ENCODE results near the gene GRAMD4. TPM values are rescaled to one million over a fixed set of nuclear protein-coding genes. Genes with fewer than 3 reads are reported as not detected.

Gene GRAMD4
- total RNA-seq, 1 donor from 2014 or later, result 36.8 TPM

GRCh38 chr22:46654426-46654825, 34.2 kb downstream of the GRAMD4 start:
- H3K4me3 ChIP-seq (ENCODE audit: low read depth, low read length), result no peak overlapping the region
- TF ChIP-seq CTCF (conservative IDR thresholded peaks at IDR 0.05; ENCODE audit: low read depth, low read length), result no peak
- no peak for DNase-seq (ENCODE audit: low read depth)

- no peak for TF ChIP-seq CTCF (conservative IDR thresholded peaks at IDR 0.05; ENCODE audit: low read depth, low read length)
- no peak for DNase-seq (ENCODE audit: low read depth)
- H3K4me3 ChIP-seq (ENCODE audit: low read depth, low read length), result no peak overlapping the region
Observed at GRCh38 chr22:46654927-46655595, 34.9 kb downstream of the GRAMD4 start.

GRCh38 chr22:46655861-46656608, 35.8 kb downstream of the GRAMD4 start:
- no peak for TF ChIP-seq CTCF (conservative IDR thresholded peaks at IDR 0.05; ENCODE audit: low read depth, low read length)
- no peak overlapping the region for H3K4me3 ChIP-seq (ENCODE audit: low read depth, low read length)
- no peak for DNase-seq (ENCODE audit: low read depth)

- TF ChIP-seq CTCF (conservative IDR thresholded peaks at IDR 0.05; ENCODE audit: low read depth, low read length), result no peak
- DNase-seq (ENCODE audit: low read depth), result no peak
- no peak overlapping the region for H3K4me3 ChIP-seq (ENCODE audit: low read depth, low read length)
Observed at GRCh38 chr22:46656856-46657654, 36.9 kb downstream of the GRAMD4 start.

- H3K4me3 ChIP-seq (ENCODE audit: low read depth, low read length), result no peak overlapping the region
- no peak for TF ChIP-seq CTCF (conservative IDR thresholded peaks at IDR 0.05; ENCODE audit: low read depth, low read length)
- no peak for DNase-seq (ENCODE audit: low read depth)
Observed at GRCh38 chr22:46657655-46657953, 37.4 kb downstream of the GRAMD4 start.

GRCh38 chr22:46657996-46658947, 38.1 kb downstream of the GRAMD4 start:
- no peak overlapping the region for H3K4me3 ChIP-seq (ENCODE audit: low read depth, low read length)
- TF ChIP-seq CTCF (conservative IDR thresholded peaks at IDR 0.05; ENCODE audit: low read depth, low read length), result no peak
- no peak for DNase-seq (ENCODE audit: low read depth)
